Sigmoid colon (tissue), 4 donors: ENCODE data around the gene PPIA.

Experiments
- CTCF ChIP-seq, 4 experiments: fragments of 450-650 bp in 3 of 4; fragments of 200-600 bp in 1 of 4; IDR thresholded peaks; one replicate each; pipeline ENCODE4 v1.5.1; 2016 to 2019; ENCODE audit warnings: antibody characterized with exemption in 4 of 4, mild to moderate bottlenecking in 3 of 4, moderate library complexity in 2 of 4
- EP300 ChIP-seq, 4 donors: sonication (generic); formaldehyde crosslinking; IDR thresholded peaks; one replicate each; pipeline ENCODE4 v1.6.1; 2017; ENCODE audit warnings: antibody characterized with exemption in 4 of 4
- POLR2A ChIP-seq, 2 donors: fragments of 450-650 bp; IDR thresholded peaks; one replicate each; pipeline ENCODE4 v1.6.1; 2016; ENCODE audit warnings: antibody characterized with exemption in 2 of 2, mild to moderate bottlenecking in 2 of 2, moderate library complexity in 2 of 2
- POLR2AphosphoS5 ChIP-seq, 4 donors: sonication (generic); formaldehyde crosslinking; IDR thresholded peaks; one replicate each; pipeline ENCODE4 v1.6.1; 2017; ENCODE audit warnings: antibody characterized with exemption in 4 of 4

GRCh38 chr7:44771358-44771757 lies 25.1 kb upstream of the PPIA start:
- TF ChIP-seq CTCF (IDR thresholded peaks at IDR 0.05), result no peak
- no peak for TF ChIP-seq POLR2A (IDR thresholded peaks at IDR 0.05)
- no peak for TF ChIP-seq POLR2AphosphoS5 (IDR thresholded peaks at IDR 0.05)
- no peak for TF ChIP-seq EP300 (IDR thresholded peaks at IDR 0.05)
